ENCODE measurements around the gene NUP210L.
"Not testable (repeated sequence)": the region's sequence is repeated elsewhere in the genome, so short reads cannot be mapped to it uniquely, and the experiment has no call there.

Gene NUP210L

DNA sequence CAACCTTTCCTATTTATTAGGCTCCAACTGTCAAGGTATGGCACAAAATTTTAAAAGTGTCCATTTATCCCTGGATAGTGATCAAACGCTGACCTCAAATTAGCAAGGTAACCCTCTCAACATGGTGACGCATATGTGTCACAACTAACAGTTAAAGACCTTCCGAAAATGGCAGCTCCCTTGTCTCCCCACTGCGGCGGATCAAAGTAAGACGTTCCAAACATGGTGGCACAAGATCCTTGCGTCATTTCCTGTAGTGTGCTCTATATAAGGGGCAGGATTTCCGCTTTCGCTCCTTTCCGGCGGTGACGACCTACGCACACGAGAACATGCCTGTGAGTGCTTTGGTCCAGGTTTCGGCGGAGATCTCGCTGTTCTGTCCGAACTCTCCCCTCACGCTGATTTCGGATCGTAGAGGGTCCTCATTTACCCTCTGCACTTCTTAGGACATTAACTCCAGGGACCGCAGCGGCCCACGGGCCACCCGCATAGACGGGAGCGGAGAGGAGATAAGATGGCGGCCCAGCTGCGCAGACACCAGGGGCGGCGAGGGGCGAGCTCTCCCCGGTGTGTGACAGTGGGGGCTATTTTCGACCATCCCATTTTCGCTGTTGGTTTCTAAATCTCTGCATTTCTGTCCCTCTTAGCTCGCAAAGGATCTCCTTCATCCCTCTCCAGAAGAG, 164.3 kb downstream of the NUP210L start, which contains the start of gene RPS27:
Gene RPS27, plus strand, starts transcription at position 295 of the 683 bp plus-strand sequence. Its CDS starts 35 bp downstream, at position 330.
- DNase-seq (ENCODE audit: extremely low spot score), result peak; percentile 95
- CTCF ChIA-PET, result interaction anchor here (1.0 to 2.4 kb wide), 4 partner anchors 13 to 194 kb away, joined by 3 to 9 read pairs (median 5); partner anchors contain the start of genes DENND4B, JTB and SLC39A1
- TF ChIP-seq, protein P1, sequence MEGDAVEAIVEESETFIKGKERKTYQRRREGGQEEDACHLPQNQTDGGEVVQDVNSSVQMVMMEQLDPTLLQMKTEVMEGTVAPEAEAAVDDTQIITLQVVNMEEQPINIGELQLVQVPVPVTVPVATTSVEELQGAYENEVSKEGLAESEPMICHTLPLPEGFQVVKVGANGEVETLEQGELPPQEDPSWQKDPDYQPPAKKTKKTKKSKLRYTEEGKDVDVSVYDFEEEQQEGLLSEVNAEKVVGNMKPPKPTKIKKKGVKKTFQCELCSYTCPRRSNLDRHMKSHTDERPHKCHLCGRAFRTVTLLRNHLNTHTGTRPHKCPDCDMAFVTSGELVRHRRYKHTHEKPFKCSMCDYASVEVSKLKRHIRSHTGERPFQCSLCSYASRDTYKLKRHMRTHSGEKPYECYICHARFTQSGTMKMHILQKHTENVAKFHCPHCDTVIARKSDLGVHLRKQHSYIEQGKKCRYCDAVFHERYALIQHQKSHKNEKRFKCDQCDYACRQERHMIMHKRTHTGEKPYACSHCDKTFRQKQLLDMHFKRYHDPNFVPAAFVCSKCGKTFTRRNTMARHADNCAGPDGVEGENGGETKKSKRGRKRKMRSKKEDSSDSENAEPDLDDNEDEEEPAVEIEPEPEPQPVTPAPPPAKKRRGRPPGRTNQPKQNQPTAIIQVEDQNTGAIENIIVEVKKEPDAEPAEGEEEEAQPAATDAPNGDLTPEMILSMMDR (IDR thresholded peaks at IDR 0.05; ENCODE audit: control extremely low read depth, extremely low read depth, low read depth, missing control alignments), result no peak
- POLR2A ChIA-PET, result interaction anchor here (0.5 to 2.3 kb wide), 33 partner anchors 8 to 455 kb away, joined by 3 to 25 read pairs (median 4); partner anchors contain the start of genes CHTOP, CREB3L4, CRTC2 and DENND4B

DNA sequence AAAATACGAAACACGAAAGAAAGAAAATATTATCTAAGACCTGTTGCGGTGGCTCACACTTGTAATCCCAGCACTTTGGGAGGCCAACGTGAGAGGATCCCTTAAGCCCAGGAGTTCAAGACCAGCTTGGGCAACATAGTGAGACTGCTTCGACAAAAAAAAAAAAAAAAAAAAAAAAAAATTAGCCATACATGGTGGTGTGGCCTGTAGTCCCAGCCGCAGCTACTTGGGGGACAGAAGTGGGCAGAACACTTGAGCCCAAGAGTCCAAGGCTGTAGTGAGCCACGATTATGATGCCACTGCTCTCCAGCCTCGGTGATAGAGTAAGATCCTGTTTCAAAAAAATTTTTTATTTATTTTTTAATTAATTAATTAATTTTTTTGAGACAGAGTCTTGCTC, 167.3 kb downstream of the NUP210L start:
- POLR2A ChIA-PET, result interaction anchor here (0.7 kb wide), 1 partner anchor 352 kb away, joined by 3 read pairs; no protein-coding TSS in a partner anchor
- CTCF ChIA-PET, result interaction anchor here (0.7 to 4.1 kb wide), 37 partner anchors 10 to 1185 kb away, joined by 3 to 36 read pairs (median 4); partner anchors contain the start of genes CREB3L4, DENND4B, GATAD2B and ILF2
- DNase-seq (ENCODE audit: extremely low spot score), result no peak
- TF ChIP-seq, protein P1 (IDR thresholded peaks at IDR 0.05; ENCODE audit: control extremely low read depth, extremely low read depth, low read depth, missing control alignments), result no peak

DNA sequence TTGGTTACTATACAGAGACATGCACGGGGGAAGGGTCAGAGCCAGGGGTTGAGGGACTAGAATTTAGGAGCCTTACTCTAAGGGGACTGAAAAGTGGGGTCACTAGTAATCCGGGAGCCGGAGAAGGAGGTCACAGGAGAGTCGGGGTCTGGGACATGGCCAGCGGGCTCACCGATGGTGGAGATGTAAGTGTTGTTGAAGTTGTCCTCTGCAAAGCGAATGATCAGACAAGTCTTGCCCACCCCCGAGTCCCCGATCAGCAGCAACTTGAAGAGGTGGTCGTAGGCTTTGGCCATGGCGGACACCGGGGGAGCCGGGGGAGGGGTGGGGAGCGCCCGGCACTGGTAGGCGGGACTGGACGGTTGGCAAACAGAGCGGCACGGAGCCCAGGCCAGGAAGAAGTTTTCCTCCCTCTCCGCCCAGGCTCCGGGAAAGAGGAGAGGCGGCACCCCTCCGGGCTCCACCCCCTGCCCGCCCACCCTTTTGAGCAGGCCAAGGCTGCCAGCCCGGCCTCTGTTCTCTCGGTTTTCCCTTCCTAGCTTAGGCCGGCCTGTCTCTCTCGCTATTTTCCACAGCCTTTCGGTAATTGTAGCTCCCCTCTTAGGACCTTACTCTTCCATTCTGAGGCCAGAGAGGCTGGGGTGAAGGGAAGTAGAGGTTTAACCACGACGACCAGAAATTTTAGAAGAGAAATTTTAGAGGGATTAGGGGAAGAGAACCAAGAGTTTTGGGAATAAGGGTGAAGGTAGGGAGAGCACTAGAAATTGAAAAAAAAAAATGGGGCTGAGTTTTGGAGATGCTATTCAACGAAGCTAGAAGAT, 168.7 kb downstream of the NUP210L start, which contains the start of gene RAB13:
Gene RAB13, minus strand, starts transcription at position 399 of the 821 bp plus-strand sequence. Its CDS starts 103 bp downstream, at position 296.
- TF ChIP-seq, protein P1 (IDR thresholded peaks at IDR 0.05; ENCODE audit: control extremely low read depth, extremely low read depth, low read depth, missing control alignments), result no peak
- POLR2A ChIA-PET, result interaction anchor here (0.6 to 1.6 kb wide), 3 partner anchors 24 to 352 kb away, joined by 3 to 4 read pairs (median 3); partner anchors contain the start of gene CHTOP
- peak; percentile 52 for DNase-seq (ENCODE audit: extremely low spot score)
- CTCF ChIA-PET, result interaction anchor here (0.6 to 4.1 kb wide), 37 partner anchors 9 to 476 kb away, joined by 3 to 36 read pairs (median 5); partner anchors contain the start of genes CREB3L4, DENND4B, GATAD2B and JTB

DNA sequence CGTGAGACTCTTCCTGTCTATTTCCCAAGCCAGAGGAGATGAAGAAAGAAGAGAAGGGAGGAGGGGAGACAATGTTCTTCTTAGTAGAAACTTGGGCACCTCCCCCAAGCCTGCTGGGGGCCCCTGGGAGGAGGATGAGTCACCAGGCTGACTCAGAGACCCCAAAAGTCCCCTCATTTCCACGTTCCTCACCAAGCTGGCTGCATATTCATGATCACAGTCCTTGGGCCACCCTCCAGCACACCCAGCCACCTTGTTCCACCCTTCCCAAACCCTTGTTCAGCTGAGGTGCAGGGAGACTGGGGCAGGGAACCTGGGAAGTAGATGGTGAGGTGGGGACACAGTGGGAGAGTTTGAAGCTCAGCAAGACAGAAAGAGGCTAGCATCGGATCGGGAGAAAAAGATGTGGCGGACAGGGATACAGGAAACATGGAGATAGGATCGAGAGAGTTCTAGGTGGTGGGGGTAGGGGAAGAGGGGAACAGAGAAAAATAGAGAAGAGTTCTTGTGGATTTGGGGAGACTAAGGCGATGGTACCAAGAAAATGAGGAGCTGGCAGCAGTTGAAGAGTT, 169.4 kb downstream of the NUP210L start:
- POLR2A ChIA-PET, result interaction anchor here (0.6 to 1.6 kb wide), 3 partner anchors 23 to 352 kb away, joined by 3 to 4 read pairs (median 3); partner anchors contain the start of gene CHTOP
- DNase-seq (ENCODE audit: extremely low spot score), result no peak
- TF ChIP-seq, protein P1 (IDR thresholded peaks at IDR 0.05; ENCODE audit: control extremely low read depth, extremely low read depth, low read depth, missing control alignments), result no peak
- CTCF ChIA-PET, result interaction anchor here (0.7 to 4.1 kb wide), 13 partner anchors 9 to 308 kb away, joined by 3 to 33 read pairs (median 8); partner anchors contain the start of genes CREB3L4 and SLC39A1

DNA sequence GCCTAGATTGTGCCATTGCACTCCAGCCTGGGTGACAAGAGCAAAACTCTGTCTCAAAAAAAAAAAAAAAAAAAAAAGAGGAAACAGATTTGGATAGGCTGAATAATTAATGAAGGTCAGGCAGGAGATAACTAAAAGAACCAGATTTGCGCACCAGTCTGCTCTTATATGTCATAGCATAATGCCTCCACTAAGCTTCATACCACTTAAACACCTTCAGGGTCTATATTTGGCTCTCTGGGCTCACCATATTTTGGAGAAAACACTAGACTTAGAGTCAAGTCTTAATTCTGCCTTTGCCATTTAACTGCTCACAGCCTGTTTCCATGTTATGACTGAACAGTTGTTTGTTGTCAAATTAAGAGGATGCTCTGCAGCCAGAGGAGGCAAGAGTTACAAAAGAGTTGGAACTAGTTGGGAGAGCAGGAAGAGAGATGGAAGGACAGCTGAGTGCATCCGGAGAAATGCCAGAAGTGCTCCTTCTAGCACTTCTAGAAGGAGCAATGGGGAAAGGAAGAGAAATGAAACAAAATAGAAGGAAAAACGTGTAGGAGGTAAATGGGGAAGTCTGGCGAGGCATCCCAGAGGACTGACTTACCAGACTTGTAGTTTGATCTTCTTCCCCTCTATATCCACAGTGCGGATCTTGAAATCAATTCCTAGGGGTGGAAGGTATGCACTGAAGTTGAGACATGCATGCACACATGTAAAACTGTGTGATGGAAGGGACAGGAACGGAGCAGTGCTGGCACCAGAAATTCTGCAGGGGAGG, 170.6 kb downstream of the NUP210L start:
- CTCF ChIA-PET, result interaction anchor here (0.9 to 4.1 kb wide), 7 partner anchors 8 to 307 kb away, joined by 3 to 33 read pairs (median 7); partner anchors contain the start of genes CREB3L4 and SLC39A1
- TF ChIP-seq, protein P1 (IDR thresholded peaks at IDR 0.05; ENCODE audit: control extremely low read depth, extremely low read depth, low read depth, missing control alignments), result no peak
- POLR2A ChIA-PET, result no interaction called here
- no peak for DNase-seq (ENCODE audit: extremely low spot score)

DNA sequence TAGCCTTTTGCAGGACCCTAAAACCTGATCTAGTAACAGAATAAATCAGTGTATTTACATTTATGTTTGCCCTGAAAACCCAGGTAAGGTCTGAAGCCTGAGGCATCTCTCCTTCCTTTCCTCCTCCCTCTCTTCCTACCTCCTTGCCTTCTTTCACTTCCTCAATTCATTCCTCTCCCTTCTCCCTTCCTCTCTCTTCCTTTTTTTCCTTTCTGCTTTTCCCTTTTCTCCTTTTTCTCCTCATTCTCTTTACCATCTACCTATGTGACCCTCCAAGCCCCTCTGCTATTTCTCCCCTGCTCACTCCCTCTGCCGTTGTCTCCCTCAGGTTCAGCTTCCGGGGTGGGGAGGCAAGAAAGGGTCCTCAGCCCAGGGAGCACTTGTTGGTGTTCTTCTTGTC, 173.1 kb downstream of the NUP210L start:
- POLR2A ChIA-PET; DNase-seq (ENCODE audit: extremely low spot score): not testable (repeated sequence)
- CTCF ChIA-PET, result interaction anchor here (1.0 kb wide), 1 partner anchor 179 kb away, joined by 3 read pairs; no protein-coding TSS in a partner anchor

DNA sequence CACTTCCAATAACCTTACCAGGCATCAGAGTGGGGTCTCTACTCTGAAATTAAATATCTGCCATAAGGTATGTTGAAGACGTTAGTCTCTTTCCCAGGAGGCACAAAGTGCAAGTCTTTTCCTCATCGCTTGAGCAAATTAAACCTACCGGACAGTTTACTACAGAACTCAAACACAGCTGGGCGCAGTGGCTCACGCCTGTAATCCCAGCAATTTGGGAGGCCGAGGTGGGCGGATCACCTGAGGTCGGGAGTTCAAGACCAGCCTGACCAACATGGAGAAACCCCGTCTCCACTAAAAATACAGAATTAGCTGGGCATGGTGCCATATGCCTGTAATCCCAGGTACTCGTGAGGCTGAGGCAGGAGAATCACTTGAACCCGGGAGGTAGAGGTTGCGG, 175.8 kb downstream of the NUP210L start:
- CTCF ChIA-PET, result interaction anchor here (2.1 to 4.4 kb wide), 3 partner anchors 8 to 182 kb away, joined by 12 to 36 read pairs (median 30); partner anchors contain the start of genes CREB3L4 and RAB13
- POLR2A ChIA-PET; DNase-seq (ENCODE audit: extremely low spot score): not testable (repeated sequence)
